ENCODE data around the gene FKBP4. TPM values are rescaled to one million over a fixed set of nuclear protein-coding genes. Genes with fewer than 3 reads are reported as not detected.
A peak's percentile ranks its signal among the peaks of the same experiment; 100 is the strongest.

FKBP4 gene
- total and polyA plus RNA-seq, 2 of the 8 experiments (the other 6 are each of a cell fraction or from before 2014, with no cell fraction given): 72.6 to 243 TPM

- peak overlapping the region; percentile 56 to 76 for H3K4me2 ChIP-seq (ENCODE audit: insufficient read depth in 1 of 2, low read depth in 2 of 2, low read length in 2 of 2)
- no peak overlapping the region for H3K14ac ChIP-seq (ENCODE audit: insufficient read length)
- H3K4me1 ChIP-seq (replicated peaks in 1 of 4; ENCODE audit: control insufficient read depth in 3 of 4, insufficient read depth in 4 of 4, low read length in 3 of 4): peaks cover 6 to 18% (median 15%) of the 10 kb centered on the region in 4 experiments
- no peaks in the 10 kb centered on the region for H3K36me3 ChIP-seq (ENCODE audit: control insufficient read depth in 2 of 4, insufficient read depth in 4 of 4, low read length in 3 of 4)
- ChIA-PET CTCF (ENCODE audit: partially characterized antibody) (interaction anchor here (0.7 to 7.0 kb wide), 4 partner anchors 10 to 38 kb away, joined by 3 to 55 read pairs (median 10); no protein-coding TSS in a partner anchor), POLR2A (ENCODE audit: partially characterized antibody) (interaction anchor here (1.3 kb wide), 1 partner anchor 11 kb away, joined by 3 read pairs; no protein-coding TSS in a partner anchor)
- no peak overlapping the region for H3K23ac ChIP-seq (ENCODE audit: insufficient read length)
- peaks cover 0 to 9% (median 8%) of the 10 kb centered on the region in 4 experiments; a peak in 4 of 7 replicates for H3K27me3 ChIP-seq (replicated peaks in 1 of 4; ENCODE audit: control insufficient read depth in 3 of 4, extremely low read depth in 1 of 4, insufficient read depth in 3 of 4, low read length in 3 of 4)
- no peak overlapping the region for H2BK12ac ChIP-seq (ENCODE audit: low read depth, low read length)
- H4K20me1 ChIP-seq (replicated peaks in 1 of 2; ENCODE audit: control insufficient read depth in 1 of 2, insufficient read depth in 2 of 2, low read length in 2 of 2): no peaks in the 10 kb centered on the region
- H3K9ac ChIP-seq (replicated peaks in 1 of 4; ENCODE audit: extremely low read depth in 1 of 4, low read depth in 3 of 4, low read length in 3 of 4): no peak overlapping the region
- H3K56ac ChIP-seq (replicated peaks; ENCODE audit: insufficient read length, low read depth, low read length): no peak overlapping the region
- no peak overlapping the region for H3K27ac ChIP-seq (ENCODE audit: low read depth, low read length)
- DNase-seq (ENCODE audit: low read depth in 1 of 2, low spot score in 2 of 2) (no peak), FAIRE-seq (no peak)
- no peaks in the 10 kb centered on the region for H3K9me3 ChIP-seq (ENCODE audit: insufficient read depth in 2 of 2, low read depth in 1 of 2, low read length in 1 of 2)
- H3K18ac ChIP-seq (ENCODE audit: extremely low read depth, low read length): no peak overlapping the region
- 31% methylated on average over 5 of the region's 8 CpGs; no CpG with 5 or more reads in 1 of the 2 experiments for WGBS, 2 experiments (ENCODE audit: extremely low coverage in 1 of 2, insufficient coverage in 1 of 2, insufficient read length in 1 of 2, insufficient replicate concordance in 2 of 2, low coverage in 1 of 2, low lambda C conversion rate in 2 of 2, missing lambda C conversion rate in 1 of 2)
- H3K23me2 ChIP-seq (ENCODE audit: low read depth, low read length): peaks cover 6% of the 10 kb centered on the region; the same call in 1 of the 2 replicates
- no peak overlapping the region for H3K4ac ChIP-seq (replicated peaks; ENCODE audit: insufficient read length, low read depth, low read length)
- TF ChIP-seq SP1 (IDR thresholded peaks at IDR 0.05; ENCODE audit: low read depth, low read length) (no peak), CHD2 (IDR thresholded peaks at IDR 0.05; ENCODE audit: low read length) (no peak), ASH2L (IDR thresholded peaks at IDR 0.05; ENCODE audit: low read length) (no peak), RXRA (IDR thresholded peaks at IDR 0.05; ENCODE audit: insufficient read depth, low read depth, low read length) (no peak), TAF7 (optimal IDR thresholded peaks at IDR 0.05; ENCODE audit: borderline replicate concordance, low read depth, low read length) (no peak), BCL11A (IDR thresholded peaks at IDR 0.05; ENCODE audit: low read depth in 2 of 2, low read length in 2 of 2) (no peak), ATF3 (IDR thresholded peaks at IDR 0.05; ENCODE audit: insufficient read depth, low read depth, low read length) (no peak)
- no peak overlapping the region for H4K8ac ChIP-seq (ENCODE audit: extremely low read depth, insufficient read depth, low read length)
- H4K91ac ChIP-seq (replicated peaks; ENCODE audit: insufficient read length, low read length): no peak overlapping the region
- H4K5ac ChIP-seq (ENCODE audit: insufficient read length, low read depth, low read length): no peak overlapping the region
- no peak overlapping the region for H2BK15ac ChIP-seq (ENCODE audit: low read length)
- no peak overlapping the region for H2BK20ac ChIP-seq (ENCODE audit: low read length)
- no peak overlapping the region for H2AFZ ChIP-seq (ENCODE audit: low read length)
- H2BK120ac ChIP-seq (replicated peaks; ENCODE audit: low read depth, low read length): no peak overlapping the region
- no peak overlapping the region for H2BK5ac ChIP-seq (ENCODE audit: low read depth, low read length)
- H3K4me3 ChIP-seq (ENCODE audit: extremely low read depth in 1 of 4, insufficient read depth in 2 of 4, low read depth in 3 of 4, low read length in 4 of 4): peak overlapping the region in 3 of 4 experiments; percentile 3 to 45 (median 5); a peak in 3 of 8 replicates
- H3K79me1 ChIP-seq (ENCODE audit: low read depth, low read length): no peaks in the 10 kb centered on the region
- no peak overlapping the region for H2AK5ac ChIP-seq (ENCODE audit: low read depth, low read length)
- no peaks in the 10 kb centered on the region for H3K79me2 ChIP-seq (ENCODE audit: control insufficient read depth in 1 of 2, insufficient read depth in 2 of 2, low read length in 2 of 2)
Measured at GRCh38 chr12:2753536-2753935, 41.2 kb upstream of the FKBP4 start.
